ENCODE results near the gene TWIST2. TPM values are rescaled to one million over a fixed set of nuclear protein-coding genes. Genes with fewer than 3 reads are reported as not detected.

TWIST2 gene
- total and polyA plus RNA-seq, 9 of the 15 experiments (the other 6 are each of a cell fraction or from before 2014, with no cell fraction given) = not detected

GRCh38 chr2:238890131-238890530, 42.2 kb downstream of the TWIST2 start (continued):
- TF ChIP-seq, protein P1, sequence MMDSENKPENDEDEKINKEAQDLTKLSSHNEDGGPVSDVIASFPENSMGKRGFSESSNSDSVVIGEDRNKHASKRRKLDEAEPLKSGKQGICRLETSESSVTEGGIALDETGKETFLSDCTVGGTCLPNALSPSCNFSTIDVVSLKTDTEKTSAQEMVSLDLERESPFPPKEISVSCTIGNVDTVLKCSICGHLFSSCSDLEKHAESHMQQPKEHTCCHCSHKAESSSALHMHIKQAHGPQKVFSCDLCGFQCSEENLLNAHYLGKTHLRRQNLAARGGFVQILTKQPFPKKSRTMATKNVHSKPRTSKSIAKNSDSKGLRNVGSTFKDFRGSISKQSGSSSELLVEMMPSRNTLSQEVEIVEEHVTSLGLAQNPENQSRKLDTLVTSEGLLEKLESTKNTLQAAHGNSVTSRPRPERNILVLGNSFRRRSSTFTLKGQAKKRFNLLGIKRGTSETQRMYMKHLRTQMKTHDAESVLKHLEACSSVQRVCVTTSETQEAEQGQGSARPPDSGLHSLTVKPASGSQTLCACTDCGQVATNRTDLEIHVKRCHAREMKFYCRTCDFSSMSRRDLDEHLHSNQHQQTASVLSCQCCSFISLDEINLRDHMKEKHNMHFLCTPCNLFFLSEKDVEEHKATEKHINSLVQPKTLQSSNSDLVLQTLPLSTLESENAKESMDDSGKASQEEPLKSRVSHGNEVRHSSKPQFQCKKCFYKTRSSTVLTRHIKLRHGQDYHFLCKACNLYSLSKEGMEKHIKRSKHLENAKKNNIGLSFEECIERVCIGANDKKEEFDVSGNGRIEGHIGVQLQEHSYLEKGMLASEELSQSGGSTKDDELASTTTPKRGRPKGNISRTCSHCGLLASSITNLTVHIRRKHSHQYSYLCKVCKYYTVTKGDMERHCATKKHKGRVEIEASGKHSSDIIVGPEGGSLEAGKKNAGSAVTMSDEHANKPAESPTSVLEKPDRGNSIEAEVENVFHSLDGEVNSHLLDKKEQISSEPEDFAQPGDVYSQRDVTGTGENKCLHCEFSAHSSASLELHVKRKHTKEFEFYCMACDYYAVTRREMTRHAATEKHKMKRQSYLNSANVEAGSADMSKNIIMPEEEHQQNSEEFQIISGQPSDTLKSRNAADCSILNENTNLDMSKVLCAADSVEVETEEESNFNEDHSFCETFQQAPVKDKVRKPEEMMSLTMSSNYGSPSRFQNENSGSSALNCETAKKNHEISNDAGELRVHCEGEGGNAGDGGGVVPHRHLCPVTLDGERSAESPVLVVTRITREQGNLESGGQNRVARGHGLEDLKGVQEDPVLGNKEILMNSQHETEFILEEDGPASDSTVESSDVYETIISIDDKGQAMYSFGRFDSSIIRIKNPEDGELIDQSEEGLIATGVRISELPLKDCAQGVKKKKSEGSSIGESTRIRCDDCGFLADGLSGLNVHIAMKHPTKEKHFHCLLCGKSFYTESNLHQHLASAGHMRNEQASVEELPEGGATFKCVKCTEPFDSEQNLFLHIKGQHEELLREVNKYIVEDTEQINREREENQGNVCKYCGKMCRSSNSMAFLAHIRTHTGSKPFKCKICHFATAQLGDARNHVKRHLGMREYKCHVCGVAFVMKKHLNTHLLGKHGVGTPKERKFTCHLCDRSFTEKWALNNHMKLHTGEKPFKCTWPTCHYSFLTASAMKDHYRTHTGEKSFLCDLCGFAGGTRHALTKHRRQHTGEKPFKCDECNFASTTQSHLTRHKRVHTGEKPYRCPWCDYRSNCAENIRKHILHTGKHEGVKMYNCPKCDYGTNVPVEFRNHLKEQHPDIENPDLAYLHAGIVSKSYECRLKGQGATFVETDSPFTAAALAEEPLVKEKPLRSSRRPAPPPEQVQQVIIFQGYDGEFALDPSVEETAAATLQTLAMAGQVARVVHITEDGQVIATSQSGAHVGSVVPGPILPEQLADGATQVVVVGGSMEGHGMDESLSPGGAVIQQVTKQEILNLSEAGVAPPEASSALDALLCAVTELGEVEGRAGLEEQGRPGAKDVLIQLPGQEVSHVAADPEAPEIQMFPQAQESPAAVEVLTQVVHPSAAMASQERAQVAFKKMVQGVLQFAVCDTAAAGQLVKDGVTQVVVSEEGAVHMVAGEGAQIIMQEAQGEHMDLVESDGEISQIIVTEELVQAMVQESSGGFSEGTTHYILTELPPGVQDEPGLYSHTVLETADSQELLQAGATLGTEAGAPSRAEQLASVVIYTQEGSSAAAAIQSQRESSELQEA (IDR thresholded peaks at IDR 0.05; ENCODE audit: low read depth) = no peak
- no peak for TF ChIP-seq ZNF212 (CRISPR knock-in tag; IDR thresholded peaks at IDR 0.05)
- TF ChIP-seq, protein P2, sequence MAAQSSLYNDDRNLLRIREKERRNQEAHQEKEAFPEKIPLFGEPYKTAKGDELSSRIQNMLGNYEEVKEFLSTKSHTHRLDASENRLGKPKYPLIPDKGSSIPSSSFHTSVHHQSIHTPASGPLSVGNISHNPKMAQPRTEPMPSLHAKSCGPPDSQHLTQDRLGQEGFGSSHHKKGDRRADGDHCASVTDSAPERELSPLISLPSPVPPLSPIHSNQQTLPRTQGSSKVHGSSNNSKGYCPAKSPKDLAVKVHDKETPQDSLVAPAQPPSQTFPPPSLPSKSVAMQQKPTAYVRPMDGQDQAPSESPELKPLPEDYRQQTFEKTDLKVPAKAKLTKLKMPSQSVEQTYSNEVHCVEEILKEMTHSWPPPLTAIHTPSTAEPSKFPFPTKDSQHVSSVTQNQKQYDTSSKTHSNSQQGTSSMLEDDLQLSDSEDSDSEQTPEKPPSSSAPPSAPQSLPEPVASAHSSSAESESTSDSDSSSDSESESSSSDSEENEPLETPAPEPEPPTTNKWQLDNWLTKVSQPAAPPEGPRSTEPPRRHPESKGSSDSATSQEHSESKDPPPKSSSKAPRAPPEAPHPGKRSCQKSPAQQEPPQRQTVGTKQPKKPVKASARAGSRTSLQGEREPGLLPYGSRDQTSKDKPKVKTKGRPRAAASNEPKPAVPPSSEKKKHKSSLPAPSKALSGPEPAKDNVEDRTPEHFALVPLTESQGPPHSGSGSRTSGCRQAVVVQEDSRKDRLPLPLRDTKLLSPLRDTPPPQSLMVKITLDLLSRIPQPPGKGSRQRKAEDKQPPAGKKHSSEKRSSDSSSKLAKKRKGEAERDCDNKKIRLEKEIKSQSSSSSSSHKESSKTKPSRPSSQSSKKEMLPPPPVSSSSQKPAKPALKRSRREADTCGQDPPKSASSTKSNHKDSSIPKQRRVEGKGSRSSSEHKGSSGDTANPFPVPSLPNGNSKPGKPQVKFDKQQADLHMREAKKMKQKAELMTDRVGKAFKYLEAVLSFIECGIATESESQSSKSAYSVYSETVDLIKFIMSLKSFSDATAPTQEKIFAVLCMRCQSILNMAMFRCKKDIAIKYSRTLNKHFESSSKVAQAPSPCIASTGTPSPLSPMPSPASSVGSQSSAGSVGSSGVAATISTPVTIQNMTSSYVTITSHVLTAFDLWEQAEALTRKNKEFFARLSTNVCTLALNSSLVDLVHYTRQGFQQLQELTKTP (IDR thresholded peaks at IDR 0.05; ENCODE audit: low read depth in 1 of 2, partially characterized antibody in 2 of 2) = no peak
- TF ChIP-seq FOXA3 (CRISPR knock-in tag; conservative IDR thresholded peaks at IDR 0.05 in 1 of 2, IDR thresholded peaks at IDR 0.05 in 1 of 2) = no peak
- TF ChIP-seq RBM17 (IDR thresholded peaks at IDR 0.05; ENCODE audit: borderline replicate concordance, low read depth, low read length) = no peak
- no peak for TF ChIP-seq ETS2 (tag; IDR thresholded peaks at IDR 0.05; ENCODE audit: borderline replicate concordance, poor library complexity, severe bottlenecking)
- TF ChIP-seq FOXM1 (IDR thresholded peaks at IDR 0.05; ENCODE audit: low read depth) = no peak
- no peak for TF ChIP-seq FOXM1 (CRISPR knock-in tag; IDR thresholded peaks at IDR 0.05; ENCODE audit: low read depth)
- TF ChIP-seq ZNF134 (CRISPR knock-in tag; conservative IDR thresholded peaks at IDR 0.05) = no peak
- no peak for TF ChIP-seq RAD21 (CRISPR knock-in tag; conservative IDR thresholded peaks at IDR 0.05 in 1 of 2, IDR thresholded peaks at IDR 0.05 in 1 of 2)
- TF ChIP-seq HCFC1 (IDR thresholded peaks at IDR 0.05; ENCODE audit: low read depth, low read length) = no peak

Data from K562 (cell line).